HG02798 (cell line): Measurements from ENCODE around the gene TEDC1.
A peak's percentile ranks its signal among the peaks of the same experiment; 100 is the strongest.

Source experiments
- ATAC-seq: cut with Tn5 transposase; IDR thresholded peaks from one replicate; pipeline ENCODE4 v1.9.1; 2021; ENCODE audit warnings: mild to moderate bottlenecking; ENCODE audit not compliant: unreplicated experiment, poor library complexity

Gene TEDC1

GRCh38 chr14:105490572-105491365 lies at the start of gene TEDC1:
TSS of gene TEDC1 (plus strand) at chr14:105491246. CDS start at chr14:105491376, 130 bp downstream.
- peak; percentile 71 for ATAC-seq

- ATAC-seq: no peak
Observed at GRCh38 chr14:105442125-105442524, 48.9 kb upstream of the TEDC1 start.

GRCh38 chr14:105442834-105443233 lies 48.2 kb upstream of the TEDC1 start:
- ATAC-seq: no peak

GRCh38 chr14:105444859-105445258 lies 46.2 kb upstream of the TEDC1 start:
- ATAC-seq: no peak

GRCh38 chr14:105445290-105445689 lies 45.8 kb upstream of the TEDC1 start:
- ATAC-seq: no peak

GRCh38 chr14:105445901-105446845 lies 44.9 kb upstream of the TEDC1 start:
- no peak for ATAC-seq

- ATAC-seq: no peak
Observed at GRCh38 chr14:105446971-105447370, 44.1 kb upstream of the TEDC1 start.

- no peak for ATAC-seq
Observed at GRCh38 chr14:105447651-105448640, 43.1 kb upstream of the TEDC1 start.

GRCh38 chr14:105448706-105449111 lies 42.3 kb upstream of the TEDC1 start:
- peak; percentile 53 for ATAC-seq

- ATAC-seq: no peak
Observed at GRCh38 chr14:105449276-105450122, 41.5 kb upstream of the TEDC1 start.

GRCh38 chr14:105450123-105450505 lies 40.9 kb upstream of the TEDC1 start:
- ATAC-seq: no peak

GRCh38 chr14:105450864-105451720 lies 40.0 kb upstream of the TEDC1 start:
- no peak for ATAC-seq

- no peak for ATAC-seq
Observed at GRCh38 chr14:105452963-105453362, 38.1 kb upstream of the TEDC1 start.

GRCh38 chr14:105453847-105454246 lies 37.2 kb upstream of the TEDC1 start:
- ATAC-seq: no peak

- ATAC-seq: no peak
Observed at GRCh38 chr14:105455086-105455640, 35.9 kb upstream of the TEDC1 start.

GRCh38 chr14:105455766-105456660 lies 35.0 kb upstream of the TEDC1 start:
- ATAC-seq: no peak
